Renal pelvis (tissue), 12 donors: ENCODE data around the gene DGLUCY. TPM values are rescaled to one million over a fixed set of nuclear protein-coding genes. Genes with fewer than 3 reads are reported as not detected.
"Not testable (repeated sequence)": the region's sequence is repeated elsewhere in the genome, so short reads cannot be mapped to it uniquely, and the experiment has no call there.

Source experiments
- DNase-seq: peaks from one replicate; pipeline ENCODE4 v3.0.0-alpha.2; 2013
- long read RNA-seq, 16 experiments: transcript quantifications; one replicate each; lab custom pipeline, GENCODE V29; 2026
- polyA plus RNA-seq, 3 donors: library from polyadenylated mRNA; unstranded; fragments of 120-200 nt; gene quantifications; one replicate each; pipeline ENCODE4 v1.2.1, GENCODE V29; 2013; ENCODE audit not compliant: insufficient read length in 3 of 3

Gene DGLUCY, protein sequence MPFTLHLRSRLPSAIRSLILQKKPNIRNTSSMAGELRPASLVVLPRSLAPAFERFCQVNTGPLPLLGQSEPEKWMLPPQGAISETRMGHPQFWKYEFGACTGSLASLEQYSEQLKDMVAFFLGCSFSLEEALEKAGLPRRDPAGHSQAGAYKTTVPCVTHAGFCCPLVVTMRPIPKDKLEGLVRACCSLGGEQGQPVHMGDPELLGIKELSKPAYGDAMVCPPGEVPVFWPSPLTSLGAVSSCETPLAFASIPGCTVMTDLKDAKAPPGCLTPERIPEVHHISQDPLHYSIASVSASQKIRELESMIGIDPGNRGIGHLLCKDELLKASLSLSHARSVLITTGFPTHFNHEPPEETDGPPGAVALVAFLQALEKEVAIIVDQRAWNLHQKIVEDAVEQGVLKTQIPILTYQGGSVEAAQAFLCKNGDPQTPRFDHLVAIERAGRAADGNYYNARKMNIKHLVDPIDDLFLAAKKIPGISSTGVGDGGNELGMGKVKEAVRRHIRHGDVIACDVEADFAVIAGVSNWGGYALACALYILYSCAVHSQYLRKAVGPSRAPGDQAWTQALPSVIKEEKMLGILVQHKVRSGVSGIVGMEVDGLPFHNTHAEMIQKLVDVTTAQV
- polyA plus RNA-seq: 10 to 100 TPM; 69.6 to 90.1 (median 85.1) TPM
- long read RNA-seq, donor 1, partial matches to known transcripts: 6 of 9 reads
- long read RNA-seq, donor 1, other reads (novel, unspliced or antisense): 0 of 9 reads
- long read RNA-seq, donor 2, partial matches to known transcripts: 0 of 3 reads
- long read RNA-seq, donor 2, other reads (novel, unspliced or antisense): 0 of 3 reads
- long read RNA-seq, donor 3, partial matches to known transcripts: 0 of 1 reads
- long read RNA-seq, donor 3, other reads (novel, unspliced or antisense): 0 of 1 reads
- long read RNA-seq, donor 4, partial matches to known transcripts: 28 of 33 reads
- long read RNA-seq, donor 4, other reads (novel, unspliced or antisense): 0 of 33 reads
- long read RNA-seq, donor 5, partial matches to known transcripts: 7 of 9 reads
- long read RNA-seq, donor 5, other reads (novel, unspliced or antisense): 0 of 9 reads
- long read RNA-seq, donor 6, partial matches to known transcripts: 16 of 19 reads
- long read RNA-seq, donor 6, other reads (novel, unspliced or antisense): 0 of 19 reads
- long read RNA-seq, donor 7, partial matches to known transcripts: 0 of 3 reads
- long read RNA-seq, donor 7, other reads (novel, unspliced or antisense): 0 of 3 reads
- long read RNA-seq, donor 8, partial matches to known transcripts: 0 of 2 reads
- long read RNA-seq, donor 8, other reads (novel, unspliced or antisense): 0 of 2 reads
- long read RNA-seq, donor 9, transcript DGLUCY-201 (14 exons, 2,967 nt): major isoform, 7 of 7 reads
- long read RNA-seq, donor 9, partial matches to known transcripts: 0 of 7 reads
- long read RNA-seq, donor 9, other reads (novel, unspliced or antisense): 0 of 7 reads
- long read RNA-seq, donor 10, partial matches to known transcripts: 20 of 20 reads
- long read RNA-seq, donor 10, other reads (novel, unspliced or antisense): 0 of 20 reads
- long read RNA-seq, donor 11, partial matches to known transcripts: 5 of 12 reads
- long read RNA-seq, donor 11, other reads (novel, unspliced or antisense): 0 of 12 reads
- long read RNA-seq, donor 12, partial matches to known transcripts: 13 of 13 reads
- long read RNA-seq, donor 12, other reads (novel, unspliced or antisense): 0 of 13 reads
- long read RNA-seq, donor 13, partial matches to known transcripts: 13 of 14 reads
- long read RNA-seq, donor 13, other reads (novel, unspliced or antisense): 0 of 14 reads
- long read RNA-seq, donor 14: 0 reads
- long read RNA-seq, donor 15: 0 reads
- long read RNA-seq, donor 16, partial matches to known transcripts: 22 of 27 reads
- long read RNA-seq, donor 16, other reads (novel, unspliced or antisense): 0 of 27 reads

DNA sequence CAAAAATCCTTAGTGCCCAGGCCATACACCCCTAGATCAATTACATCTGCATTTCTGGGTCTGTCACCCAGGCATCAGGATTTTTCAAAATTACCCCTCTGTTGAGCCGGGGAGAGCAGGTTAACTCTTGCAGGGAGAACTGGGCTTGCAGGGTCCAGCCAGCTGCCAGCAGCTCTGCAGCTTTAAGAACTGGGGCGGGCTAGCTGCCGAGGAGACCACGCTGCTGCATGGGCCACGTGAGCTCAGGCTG is at the start of gene DGLUCY:
Gene DGLUCY, plus strand, starts transcription at position 245 of the 250 bp plus-strand sequence. CDS start 46,222 bp downstream, outside the sequence.
- DNase-seq: peak; percentile 75

- no peak for DNase-seq
These were observed 48.6 kb upstream of the DGLUCY start for GRCh38 chr14:91065266-91065665.

- DNase-seq: no peak
These were observed 46.7 kb upstream of the DGLUCY start for GRCh38 chr14:91067186-91067585.

- no peak for DNase-seq
These were observed 45.2 kb upstream of the DGLUCY start for GRCh38 chr14:91068642-91069041.

GRCh38 chr14:91070572-91070971 is 43.3 kb upstream of the DGLUCY start:
- DNase-seq: no peak

- no peak for DNase-seq
These were observed 38.3 kb upstream of the DGLUCY start for GRCh38 chr14:91075553-91075952.

GRCh38 chr14:91078095-91078737 is 35.7 kb upstream of the DGLUCY start:
- no peak for DNase-seq

GRCh38 chr14:91080071-91080470 is 33.8 kb upstream of the DGLUCY start:
- no peak for DNase-seq

DNA sequence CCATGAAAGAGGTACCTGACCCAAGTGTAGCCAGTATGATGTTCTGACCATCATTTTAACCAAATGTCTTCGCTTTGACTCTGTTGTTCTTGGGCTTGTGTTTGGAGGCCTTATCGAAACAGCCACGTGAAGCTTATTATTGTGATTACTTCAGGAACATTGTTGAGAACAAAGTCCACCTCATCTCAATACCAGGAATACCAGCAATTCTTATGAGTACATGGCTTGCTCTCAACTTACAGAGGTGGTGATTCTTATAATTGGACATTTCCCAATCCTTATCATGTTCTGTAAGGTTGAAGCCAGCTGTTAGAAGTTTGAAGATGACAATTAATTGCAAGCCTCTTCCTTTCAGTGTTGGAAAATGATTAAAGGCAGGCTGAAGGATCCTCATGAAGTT is 31.6 kb upstream of the DGLUCY start:
- DNase-seq: no peak

- DNase-seq: no peak
These were observed 29.4 kb upstream of the DGLUCY start for GRCh38 chr14:91084516-91084915.

- not testable (repeated sequence) for DNase-seq
These were observed 26.4 kb upstream of the DGLUCY start for GRCh38 chr14:91087470-91087869.

- DNase-seq: no peak
These were observed 25.2 kb upstream of the DGLUCY start for GRCh38 chr14:91088585-91089235.

DNA sequence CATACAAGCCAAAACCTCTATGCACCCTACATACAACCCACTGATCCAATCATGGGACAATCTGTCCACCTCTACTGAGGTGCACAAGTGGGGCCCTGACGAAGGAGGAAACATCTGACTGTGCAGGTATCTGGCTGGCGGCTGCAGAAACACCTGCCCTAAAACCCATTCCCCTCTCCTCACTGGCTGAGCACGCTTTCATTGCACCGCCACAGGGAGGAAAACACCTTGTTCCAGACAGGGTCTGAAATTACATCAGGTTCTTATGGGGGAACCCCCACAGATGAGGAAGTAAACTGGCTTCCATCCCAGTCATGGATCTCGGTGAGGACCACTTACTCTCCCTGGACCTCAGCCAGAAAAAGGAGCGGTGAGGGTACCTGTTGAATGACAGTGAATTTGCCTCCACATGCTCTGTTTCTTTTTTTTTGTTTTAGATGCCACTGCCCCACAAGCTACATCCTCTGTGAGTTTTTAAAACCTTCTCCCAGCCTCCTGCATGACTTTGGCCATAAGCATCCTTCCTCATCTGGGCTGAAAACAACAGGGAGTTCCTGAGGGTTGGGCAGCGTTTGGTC is 23.8 kb upstream of the DGLUCY start:
- no peak for DNase-seq

- DNase-seq: no peak
These were observed 23.1 kb upstream of the DGLUCY start for GRCh38 chr14:91090743-91091142.

GRCh38 chr14:91092073-91092472 is 21.8 kb upstream of the DGLUCY start:
- DNase-seq: no peak

DNA sequence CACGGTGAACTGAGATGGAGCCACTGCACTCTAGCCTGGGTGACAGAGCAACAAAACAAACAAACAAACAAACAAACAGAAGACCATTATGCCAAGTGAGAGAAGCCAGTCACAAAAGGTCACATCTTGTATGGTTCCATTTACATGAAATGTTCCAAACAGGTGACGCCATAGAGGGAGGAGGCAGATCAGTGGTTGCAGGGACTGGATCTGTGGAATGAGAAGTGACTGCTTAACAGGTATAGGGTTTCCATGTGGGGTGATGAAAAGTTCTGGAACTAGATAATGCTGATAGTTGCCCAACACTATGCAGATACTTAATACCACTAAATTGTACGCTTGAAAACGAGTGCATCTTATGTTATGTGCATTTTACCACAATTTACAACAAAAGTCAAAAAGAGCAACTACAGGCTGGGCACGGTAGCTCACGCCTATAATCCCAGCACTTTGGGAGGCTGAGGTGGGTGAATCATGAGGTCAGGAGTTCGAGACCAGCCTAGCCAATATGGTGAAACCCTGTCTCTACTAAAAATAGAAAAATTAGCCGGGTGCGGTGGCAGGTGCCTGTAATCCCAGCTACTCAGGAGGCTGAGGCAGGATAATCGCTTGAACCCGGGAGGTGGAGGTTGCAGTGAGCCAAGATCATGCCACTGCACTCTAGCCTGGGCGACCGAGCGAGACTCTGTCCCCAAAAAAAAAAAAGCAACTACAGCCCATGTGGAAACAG is 20.0 kb upstream of the DGLUCY start:
- DNase-seq: not testable (repeated sequence)

DNA sequence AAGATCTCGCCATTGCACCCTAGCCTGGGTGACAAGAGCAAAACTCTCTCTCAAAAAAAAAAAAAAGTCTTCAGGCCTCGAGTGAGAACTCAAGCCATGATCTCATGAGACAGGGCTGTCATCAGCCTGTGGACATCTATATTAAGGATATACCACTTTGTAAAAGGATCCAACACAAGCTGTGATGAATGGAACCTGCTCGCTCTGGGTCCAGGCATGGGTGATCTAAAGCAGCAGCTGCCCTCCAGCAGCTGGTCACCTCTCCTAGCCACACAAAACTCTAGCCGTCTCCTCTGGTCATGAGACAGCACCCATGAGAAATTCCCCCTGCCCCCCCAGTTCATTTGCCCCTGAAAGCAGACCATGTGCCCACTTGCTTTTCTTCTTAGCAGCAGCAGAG is 19.1 kb upstream of the DGLUCY start:
- no peak for DNase-seq

DNA sequence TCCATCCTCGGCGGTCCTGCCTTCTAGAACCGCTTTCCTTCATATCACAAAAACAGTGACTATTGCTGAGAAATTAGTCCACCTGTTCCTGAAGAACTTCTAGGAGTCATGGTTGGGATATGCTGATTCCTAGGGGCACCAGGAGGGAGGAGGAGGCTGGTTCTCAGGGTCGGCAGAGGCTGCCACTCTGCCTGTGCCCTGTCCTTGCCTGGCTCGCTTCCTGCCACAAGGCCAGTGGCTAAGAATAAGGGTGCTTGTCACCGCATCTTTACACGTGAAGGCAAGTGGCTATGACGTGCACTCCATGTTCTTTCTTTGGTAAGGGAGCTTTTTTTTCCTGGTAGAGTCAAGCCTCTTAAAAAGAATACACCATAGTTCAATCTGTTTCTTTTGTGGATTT is 18.7 kb upstream of the DGLUCY start:
- no peak for DNase-seq

DNA sequence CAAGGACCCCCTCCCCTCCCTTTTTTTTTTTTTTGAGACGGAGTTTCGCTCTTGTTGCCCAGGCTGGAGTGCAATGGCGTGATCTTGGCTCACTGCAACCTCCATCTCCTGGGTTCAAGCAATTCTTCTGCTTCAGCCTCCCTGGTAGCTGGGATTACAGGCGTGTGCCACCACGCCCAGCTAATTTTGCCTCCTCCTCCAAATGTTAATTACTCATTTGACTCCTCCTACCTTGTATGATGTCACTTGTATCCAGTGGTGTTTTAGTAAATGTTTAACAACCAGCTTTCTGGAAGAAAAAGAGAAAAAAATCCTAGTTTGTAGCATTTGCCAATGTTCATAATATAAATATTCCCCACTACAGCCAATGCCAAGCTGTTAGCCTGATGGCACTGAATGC is 16.2 kb upstream of the DGLUCY start:
- DNase-seq: not testable (repeated sequence)
